SIG-M5 treated with dmso at 0.1 percent for 504 hours (cell line): ENCODE data around the gene CTIF.

ENCODE experiments used
- DNase-seq: peaks from one replicate; lab custom pipeline; 2025; ENCODE audit not compliant: unreplicated experiment; lab: John Stamatoyannopoulos, UW

CTIF gene

DNA sequence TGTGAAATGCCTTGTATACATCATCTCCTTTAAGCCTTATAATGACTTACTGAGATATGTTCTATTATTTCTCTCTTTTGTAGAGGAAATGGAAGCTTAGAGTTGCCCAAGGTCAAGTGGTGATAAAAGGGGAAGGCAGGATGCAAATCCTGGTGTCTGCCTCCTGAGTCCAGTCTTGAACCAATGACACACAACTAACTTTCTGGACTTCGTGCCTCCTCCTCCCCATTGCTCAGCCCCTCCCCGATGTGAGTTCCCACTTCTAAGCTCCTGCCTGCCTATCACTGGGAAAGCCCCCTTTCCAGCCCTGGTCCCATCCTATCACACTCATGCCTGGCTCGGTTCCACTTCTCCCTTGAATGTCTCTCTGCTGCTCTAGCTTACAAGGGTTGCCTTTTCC, 6.9 kb upstream of the CTIF start:
- DNase-seq, result no peak

DNA sequence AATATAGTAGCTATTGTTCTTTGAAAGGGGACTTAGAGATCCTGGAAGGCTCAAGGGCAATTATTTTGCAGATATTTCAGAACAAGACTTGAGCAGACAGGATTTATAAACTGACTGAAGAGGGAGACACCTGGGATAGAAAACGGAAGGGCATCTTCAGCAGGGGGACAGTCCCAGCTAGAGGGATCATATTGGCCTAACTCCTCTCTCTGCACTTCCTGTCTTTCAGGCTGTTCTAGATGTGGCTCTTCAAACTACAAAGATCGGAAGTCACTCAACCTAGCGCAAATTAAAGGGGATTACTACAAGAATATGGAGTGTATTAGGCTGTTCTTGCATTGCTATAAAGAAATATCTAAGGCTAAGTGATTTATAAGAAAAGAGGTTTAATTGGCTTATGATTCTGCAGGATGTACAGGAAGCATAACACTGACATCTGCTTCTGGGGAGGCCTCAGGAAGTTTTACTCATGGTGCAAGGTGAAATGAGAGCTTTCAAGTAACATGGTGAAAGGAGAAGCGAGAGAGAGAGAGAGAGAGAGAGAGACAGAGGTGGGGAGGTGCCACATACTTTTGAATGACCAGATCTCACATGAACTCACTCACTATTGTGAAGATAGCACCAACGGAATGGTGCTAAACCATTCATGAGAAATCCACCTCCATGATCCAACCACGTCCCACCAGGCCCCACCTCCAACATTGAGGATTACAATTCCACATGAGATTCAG, 5.3 kb upstream of the CTIF start:
- no peak for DNase-seq

DNA sequence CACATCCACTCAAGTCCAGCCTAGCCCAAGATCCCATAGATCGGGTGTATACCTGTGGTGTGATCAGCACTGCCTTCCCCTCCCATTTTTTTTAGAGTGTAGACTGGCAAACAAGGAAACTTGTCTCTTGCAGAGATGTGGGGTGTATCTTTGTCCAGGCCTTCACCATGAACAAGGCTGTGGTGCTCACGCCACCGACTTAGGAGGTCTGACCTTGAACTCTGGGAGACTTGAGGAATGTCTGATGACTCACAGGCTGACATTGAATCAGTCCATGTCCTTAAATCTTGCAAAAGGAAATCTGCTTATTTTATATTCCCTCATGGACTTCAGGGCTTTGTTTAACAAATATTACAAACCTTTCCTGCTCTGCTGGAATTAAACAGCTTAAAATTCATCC, 4.5 kb upstream of the CTIF start:
- DNase-seq, result no peak

DNA sequence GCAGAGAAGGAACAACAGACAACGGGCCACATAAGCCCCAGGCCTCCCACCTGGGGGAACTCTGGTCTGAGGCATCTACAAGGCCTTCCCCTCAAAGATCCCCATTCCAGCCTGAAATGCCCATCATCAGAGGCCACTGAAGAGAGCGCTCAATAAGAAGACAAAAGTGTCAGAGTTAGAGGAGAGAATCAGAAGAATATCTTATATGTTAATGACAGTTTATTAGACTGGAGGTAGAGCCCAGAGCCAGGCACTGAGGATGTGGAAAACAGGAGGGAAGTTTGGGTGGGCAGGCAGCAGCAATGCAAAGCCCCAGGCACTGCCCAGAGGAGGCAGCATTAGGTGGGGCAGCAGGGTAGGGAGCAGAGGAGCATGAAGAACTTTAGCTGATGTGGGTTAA, 2.9 kb upstream of the CTIF start:
- DNase-seq, result no peak

DNA sequence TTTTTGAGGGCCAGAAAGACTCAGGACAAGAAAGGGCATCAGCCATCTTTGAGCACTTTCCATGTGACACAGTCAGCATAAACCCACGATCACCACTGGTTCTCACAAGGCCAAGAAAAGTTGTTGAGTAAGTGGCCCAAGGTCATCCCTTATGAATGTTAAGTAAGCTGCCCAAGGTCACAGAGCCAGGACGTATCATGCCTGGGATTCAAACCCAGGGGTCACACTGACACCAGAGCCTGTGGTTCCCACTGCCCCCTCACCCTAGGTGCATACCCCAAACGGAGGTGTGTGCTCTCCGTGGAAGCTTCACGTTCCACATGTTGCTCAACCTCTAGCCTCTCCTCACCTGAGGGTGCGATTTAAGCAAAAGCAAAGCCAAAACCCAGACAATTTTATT, 2.3 kb upstream of the CTIF start:
- DNase-seq, result no peak

DNA sequence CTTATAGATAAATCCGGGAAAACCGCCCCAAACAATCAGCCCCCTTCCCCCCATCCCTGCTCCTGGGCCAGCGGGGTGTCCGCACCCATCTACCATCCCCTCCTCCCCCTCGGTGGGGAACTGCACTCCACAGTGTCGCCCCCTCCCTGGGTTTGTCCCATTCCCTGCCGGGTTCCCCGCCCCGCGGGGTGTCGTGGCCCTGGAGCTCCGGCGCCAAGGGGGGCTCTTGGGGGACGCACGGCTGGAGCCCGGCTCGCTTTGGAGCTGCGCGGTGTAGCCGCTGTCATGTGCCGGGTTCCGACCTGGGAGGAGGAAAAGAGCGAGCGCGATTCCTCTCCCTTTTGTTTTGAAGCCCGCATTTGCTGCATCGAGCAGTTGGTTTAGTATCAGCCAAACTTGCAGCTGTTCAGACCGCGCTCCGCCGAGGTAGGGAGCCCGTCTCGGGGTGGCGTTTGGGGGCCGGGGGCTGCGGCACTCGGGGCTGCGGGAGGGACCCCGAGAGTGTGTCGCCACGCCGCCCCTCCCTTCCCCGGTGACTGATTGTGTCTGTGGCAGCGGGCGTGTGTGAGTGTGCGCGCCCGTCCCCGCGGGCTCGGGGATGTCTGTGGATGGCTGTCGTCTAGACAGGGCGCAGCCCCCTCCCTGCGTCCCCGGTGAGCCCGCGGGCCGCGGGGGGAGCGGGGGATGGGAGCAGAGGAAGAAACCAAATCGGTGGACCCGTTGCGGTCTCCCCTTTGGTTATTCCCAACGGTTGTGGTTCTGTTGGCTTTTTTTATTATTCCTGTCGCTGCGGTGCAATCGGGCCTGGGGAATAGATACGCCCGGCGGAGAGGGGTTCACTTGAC, 797 bp downstream of the CTIF start:
- peak; percentile 25 for DNase-seq

DNA sequence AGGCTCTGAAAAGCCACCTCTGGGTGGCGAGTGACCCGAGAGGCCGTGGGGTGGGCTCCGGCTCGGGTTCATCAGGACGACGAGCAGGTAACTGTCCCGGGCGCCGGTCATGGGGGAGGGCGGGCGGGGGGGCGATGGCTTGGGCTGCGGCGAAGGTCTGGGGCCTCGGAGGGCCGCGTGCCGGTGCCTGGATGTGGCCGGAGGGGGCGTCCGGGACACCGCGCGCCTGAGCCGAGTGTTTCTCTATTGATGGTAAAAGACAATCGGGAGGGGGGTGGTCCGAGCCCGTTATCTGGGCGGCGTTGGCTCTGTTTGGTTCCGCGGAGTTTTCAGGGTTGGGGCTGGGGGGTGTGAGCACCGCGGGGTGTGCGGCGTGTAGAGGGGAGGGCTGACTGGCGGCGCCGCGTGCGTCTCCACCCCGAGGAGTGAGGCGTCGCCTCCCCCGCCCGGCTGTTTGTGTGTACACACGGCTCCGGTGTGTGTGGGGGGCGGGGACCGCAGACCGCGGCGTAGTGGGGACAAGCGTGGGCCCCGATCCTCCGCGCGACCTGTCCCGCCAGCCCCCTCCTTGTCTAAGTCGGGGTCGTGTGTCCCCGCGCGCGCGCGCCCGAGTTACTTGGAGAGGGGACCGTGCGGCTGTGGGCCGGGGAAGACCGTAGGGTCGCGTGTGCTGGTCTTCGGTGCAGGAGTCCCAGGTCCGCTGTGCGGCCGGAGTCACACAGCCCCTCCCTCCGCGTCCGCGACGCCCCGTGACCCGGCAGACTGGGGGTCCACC, 1.6 kb downstream of the CTIF start:
- DNase-seq, result no peak

DNA sequence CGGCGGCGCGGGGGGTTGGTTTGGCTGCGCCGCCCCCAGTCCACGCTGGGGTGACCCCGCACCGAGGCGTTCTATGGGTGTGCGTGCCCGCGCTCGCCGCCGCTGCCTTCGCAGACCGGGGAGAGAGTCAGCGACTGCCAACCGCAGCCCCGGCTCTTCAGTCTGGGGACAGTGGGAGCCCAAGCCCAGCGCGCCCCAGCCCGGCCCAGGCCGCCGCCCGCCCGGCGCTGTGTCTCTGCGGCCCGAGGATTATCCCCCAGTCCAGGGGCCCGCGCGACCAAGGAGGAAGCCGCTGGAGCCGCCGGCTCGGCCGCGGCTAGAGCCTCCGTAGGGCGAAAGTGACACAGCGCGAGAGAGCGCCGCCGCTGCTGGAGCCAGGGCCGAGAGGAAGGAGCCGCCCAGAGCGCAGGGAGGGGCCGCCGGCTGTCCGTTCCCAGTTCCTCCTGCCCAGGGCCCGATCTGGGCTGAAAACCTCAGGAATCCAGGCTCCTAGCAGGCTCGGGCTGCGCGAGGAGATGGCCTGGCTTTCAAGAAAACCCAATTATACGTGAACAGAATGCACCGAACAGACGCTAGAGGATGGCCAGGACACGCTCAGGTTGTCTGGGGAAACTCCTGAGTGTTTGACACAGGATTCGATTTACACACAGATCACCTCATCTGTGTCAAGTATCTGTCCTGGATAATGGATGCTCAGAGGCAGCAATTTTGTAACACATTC, 2.4 kb downstream of the CTIF start:
- peak; percentile 51 for DNase-seq

DNA sequence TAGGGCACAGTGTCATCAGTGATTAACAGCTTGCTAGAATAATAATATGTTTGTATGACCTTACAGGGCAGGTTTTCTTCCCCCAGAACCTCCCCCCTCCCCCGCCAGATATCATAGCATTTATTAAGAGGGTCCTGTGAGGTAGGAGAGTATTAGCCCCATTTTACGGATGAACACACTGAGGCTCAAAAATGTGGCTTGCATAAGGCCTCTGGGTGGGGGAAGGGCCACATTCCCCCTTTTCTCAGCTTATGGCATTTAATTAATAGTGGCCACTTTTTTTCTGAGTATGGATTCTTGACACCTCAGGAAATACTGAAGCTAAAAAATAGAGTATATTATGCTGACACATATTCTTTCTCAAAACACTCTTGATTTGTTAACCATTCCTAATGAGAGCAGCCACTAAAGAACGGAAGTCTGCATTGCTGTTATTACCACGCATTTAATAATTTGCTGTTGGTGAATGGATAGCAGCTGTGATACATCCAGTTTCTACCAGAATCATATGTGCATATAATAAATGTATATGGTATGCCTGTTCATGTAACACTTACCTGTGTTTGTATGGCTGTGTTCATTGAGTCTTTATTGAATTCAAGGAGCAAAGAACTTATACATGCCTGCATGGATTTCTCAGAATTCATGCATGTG, 3.0 kb downstream of the CTIF start:
- DNase-seq, result no peak

DNA sequence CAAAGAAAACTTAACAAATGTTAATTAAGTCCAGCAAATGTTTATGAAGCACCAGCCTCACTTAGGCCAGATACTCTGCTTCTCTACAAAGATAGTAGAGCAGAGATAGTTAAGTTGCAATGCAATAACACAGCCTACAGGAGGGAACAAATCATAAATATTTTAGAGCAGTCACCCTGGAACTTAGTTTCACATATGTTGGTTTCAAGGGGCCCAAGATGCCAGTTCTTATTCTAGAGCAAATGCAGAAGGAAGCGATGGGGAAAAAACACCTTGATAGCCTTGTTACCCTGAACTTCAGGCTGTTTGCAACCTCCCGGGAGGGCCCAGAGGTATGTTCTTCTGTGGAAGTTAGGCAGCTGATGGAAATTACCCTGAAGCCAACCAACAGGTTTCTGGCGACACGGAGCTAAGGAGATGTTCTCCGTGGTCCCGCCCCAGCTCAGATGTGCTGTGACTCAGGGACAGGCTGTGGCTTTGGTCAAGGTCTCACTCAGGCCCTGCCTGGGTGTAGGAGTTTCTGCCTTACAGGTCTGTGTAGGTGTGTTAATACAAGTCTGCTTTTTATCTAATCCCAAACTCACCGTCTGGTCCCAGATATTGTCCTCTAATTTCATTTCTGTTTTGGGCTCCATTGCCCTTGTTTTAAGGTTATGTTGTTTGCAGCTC, 3.8 kb downstream of the CTIF start:
- DNase-seq, result no peak

DNA sequence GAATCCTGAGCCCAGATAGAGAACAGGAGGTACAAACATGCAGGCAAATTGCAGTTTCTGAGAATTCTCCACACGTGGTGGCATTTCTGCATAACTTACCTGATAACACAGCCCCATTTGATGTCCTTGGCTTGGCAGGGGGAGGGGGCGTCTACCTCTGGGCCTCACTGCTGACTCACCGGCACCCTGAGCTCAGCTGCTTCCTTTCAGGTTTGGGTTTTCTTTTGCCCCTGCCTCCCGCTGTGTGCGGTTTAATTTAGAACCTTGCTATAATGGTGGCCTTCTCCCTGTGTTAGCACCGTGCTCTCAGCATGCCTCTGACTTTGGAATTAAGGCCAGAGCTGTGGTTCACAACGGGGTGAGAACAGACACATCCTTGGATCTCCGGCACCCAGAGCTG, 4.4 kb downstream of the CTIF start:
- DNase-seq, result no peak

DNA sequence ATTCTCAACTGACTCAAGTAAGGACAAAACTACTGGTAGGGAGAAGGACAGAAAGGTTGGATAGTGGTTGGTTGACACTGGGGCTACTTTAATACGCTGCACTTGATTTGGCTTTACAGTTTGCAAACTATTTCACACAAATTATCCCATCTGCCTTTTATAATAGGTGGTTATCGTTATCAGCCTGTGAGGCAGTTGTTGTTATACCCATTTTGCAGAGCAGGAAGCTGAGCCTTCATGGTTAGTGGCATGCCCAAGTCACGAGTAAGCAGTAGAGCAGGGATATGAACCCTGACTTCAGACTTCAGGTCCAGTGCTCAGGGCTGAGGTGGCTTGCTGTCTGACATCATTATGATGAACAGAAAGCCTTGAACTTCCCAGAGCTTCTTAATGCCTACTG, 5.3 kb downstream of the CTIF start:
- DNase-seq, result no peak

DNA sequence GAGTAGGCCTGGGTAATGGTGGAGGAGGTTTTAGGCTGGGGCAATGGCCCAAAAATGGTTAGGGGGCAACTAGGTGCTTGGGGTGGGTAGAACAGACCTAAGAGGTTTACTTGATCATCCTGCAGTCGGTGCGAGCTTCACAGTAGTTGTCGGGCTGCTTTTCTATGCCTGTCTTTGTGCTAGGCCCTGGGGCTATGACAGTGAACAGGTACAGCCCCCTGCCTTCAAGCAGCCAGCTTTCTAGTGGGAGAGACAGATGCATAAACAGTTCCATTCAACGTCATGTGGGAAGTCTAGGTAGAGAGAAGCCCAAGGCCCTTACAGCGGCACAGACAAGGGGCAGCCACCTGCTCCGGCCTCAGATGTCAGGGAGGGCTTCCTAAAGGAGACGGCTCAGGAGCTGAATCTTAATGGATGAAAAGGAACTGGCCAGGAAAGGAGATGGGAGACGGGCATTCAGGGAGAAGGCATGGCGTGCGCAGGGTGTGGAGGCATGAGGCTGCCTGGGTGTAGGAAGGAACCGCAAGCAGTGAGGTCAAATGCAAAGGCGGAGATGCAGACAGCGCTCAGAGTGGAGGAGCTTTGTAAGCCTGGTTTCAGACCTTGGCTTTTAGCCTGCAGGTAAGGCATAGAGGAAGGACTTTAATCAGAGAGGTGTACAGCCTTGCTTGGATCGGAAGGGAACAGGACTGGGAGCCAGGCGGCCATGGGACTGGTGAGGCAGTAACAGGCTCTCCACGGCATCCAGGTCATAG, 6.0 kb downstream of the CTIF start:
- DNase-seq, result no peak

DNA sequence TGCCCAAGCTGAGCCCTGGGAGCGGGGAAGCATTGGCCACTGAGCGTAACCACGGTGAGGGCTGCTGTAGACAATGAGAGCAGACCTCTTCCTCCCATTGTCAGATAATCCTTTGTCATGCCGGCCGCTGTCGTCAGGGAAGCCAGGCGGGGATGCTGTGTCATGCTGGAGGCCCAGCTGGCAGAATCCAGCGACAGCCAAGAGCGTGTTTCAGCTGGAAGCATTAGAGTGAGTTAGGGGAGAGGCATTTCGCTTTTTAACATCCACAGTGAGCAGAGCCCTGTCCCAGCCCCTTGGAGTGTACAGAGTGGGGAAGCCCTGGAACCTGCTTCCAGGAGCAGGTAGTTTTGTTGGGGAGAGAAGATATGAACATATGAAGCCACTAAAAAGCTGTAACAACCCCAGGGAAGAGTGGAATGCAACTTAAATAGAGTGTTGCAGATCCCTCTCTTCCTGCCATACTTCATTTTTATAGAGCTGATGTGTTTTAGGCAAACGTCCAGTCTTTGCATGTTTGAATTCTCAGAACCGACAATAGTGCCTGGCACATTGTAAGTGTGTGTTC, 7.0 kb downstream of the CTIF start:
- DNase-seq, result no peak

DNA sequence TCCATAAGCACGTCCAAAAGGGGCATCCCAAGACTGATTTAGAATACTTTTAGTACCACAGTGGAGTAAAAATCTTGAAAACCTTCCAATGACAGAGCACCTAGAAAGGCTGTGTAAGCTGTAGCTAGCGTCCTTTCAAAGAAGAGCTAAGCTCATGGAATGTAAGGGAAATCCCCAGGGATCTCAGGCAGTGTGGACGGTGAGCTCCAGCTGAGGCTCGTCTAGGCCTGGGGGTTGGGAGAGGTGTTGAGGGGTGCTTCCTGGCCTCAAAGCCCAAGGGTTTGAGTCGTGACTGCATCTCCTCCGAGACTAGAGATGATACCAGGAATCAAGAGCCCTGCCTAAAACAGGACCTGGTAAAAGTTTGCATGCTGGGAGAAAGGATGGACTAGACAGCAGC, 7.6 kb downstream of the CTIF start:
- DNase-seq, result no peak

DNA sequence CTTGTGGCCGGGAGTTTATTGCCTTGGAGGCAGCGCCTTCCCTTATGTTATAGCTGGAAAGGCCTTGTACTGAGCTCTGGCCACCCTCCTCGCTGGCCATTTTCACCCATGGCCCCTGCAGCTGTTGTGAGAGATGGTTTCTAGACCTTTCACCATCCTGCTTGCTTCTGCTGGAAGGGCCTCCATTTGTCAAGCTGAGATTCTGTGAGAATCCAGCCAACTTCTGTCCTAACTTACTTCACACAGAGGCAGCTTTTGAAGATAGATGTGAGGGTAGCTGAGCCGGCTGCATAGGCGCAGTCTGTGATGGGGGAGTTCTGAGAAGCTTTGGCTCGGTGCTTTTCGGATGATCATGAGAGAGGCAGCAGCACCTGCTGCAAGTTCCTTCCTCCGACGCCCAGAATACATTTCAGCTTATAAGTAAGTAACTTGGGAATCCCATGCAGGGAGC, 8.7 kb downstream of the CTIF start:
- DNase-seq, result no peak

DNA sequence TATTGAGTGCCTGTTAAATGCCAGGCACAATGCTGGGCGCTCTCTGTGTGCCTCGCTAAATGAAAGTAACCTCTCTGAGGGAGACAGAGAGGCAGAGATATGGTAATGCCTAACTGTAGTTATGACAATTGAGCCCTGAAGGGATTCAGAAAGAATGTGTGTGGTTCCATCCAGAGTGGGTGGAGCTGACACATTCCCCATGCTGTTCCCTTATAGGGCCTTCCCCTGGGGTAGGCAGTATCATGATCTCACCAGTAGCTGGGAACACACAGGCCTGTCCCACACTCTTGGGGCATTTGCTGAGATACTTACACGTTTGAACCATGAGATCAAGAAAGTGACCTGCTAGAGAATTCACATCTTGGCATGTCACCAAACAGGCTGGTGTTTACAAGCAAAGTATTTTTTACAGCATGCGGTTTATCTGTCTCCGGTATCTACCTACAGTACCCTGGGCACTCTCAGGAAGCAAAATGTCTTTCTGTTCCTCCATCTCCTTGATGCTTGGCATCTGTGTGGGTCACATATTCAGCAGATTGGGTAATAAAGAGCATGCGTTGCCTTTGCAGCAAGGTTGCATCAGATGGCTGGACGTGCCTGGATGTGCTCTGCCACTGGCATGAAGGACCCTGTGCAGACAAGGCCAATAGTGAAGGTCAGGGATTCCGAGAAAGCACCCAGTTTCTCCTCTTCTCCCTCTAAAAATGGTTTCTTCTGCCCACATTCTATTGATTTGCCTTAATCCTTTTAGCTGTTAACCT, 9.4 kb downstream of the CTIF start:
- no peak for DNase-seq

DNA sequence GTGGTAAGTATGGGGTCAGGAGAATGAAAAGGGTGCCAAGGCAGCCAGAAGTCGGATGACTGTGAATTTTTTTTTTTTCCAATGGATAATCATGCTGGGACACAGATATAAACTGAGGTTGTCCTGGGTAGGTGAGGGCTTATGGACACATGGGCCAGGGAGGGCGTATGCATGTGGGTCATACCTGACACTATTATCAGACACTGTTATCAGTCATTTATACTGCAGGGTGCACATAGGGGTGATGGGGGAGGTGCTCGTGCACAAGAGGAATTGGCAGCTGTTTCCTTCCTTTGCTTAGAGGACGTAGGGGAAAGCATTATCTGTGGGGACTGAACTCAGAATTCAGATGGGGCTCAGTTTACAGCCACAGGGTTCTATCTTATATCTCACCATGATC, 10.1 kb downstream of the CTIF start:
- no peak for DNase-seq
